GM21381 (cell line): ENCODE data around the gene ZDHHC16.

Experiments
- ATAC-seq: cut with Tn5 transposase; IDR thresholded peaks from one replicate; pipeline ENCODE4 v1.9.1; 2021; ENCODE audit warnings: mild to moderate bottlenecking, moderate library complexity; ENCODE audit not compliant: unreplicated experiment

Gene ZDHHC16

DNA sequence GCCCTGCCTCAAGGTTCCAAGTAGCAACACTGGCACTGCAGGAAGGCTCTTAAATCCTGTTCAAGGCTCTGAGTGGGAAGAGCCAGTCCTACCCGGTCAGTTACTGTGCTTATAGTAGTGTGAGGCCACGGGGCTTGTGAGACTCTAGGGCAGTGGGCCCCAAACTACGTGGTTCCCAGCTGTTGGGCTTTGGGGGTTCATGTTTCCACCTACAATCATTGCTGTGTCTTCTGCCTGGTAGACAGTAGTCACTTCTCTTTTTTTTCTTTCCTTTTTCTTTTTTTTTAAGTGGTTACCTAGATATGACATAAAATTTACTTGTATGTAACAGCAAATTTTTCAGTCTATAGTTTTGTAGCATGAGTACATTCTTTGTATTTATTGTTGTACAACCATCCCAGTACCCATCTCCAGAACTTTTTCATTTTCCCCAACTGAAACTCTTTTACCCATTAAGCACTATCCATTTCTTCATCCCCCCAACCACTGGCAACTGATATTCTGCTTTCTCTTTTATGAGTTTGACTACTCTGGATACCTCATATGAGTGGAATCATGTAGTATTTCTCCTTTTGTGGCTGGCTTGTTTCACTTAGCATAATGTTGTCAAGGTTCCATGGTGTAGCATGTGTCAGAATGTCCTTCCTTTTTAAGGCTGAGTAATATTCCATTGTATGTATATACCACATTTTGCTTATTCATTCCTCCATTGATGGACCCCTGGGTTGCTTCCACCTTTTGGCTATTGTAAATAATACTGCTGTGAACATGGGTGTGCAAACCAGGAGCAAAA, 60.4 kb downstream of the ZDHHC16 start:
- no peak for ATAC-seq
